ENCODE measurements around the gene ASNSD1.

The ASNSD1 gene

GRCh38 chr2:189661148-189661956 lies at the start of gene ASNSD1:
ASNSD1 (plus strand) TSS chr2:189661459; CDS start chr2:189666133, 4,674 bp downstream.
- peak; percentile 97 for DNase-seq (ENCODE audit: low read depth)

DNA sequence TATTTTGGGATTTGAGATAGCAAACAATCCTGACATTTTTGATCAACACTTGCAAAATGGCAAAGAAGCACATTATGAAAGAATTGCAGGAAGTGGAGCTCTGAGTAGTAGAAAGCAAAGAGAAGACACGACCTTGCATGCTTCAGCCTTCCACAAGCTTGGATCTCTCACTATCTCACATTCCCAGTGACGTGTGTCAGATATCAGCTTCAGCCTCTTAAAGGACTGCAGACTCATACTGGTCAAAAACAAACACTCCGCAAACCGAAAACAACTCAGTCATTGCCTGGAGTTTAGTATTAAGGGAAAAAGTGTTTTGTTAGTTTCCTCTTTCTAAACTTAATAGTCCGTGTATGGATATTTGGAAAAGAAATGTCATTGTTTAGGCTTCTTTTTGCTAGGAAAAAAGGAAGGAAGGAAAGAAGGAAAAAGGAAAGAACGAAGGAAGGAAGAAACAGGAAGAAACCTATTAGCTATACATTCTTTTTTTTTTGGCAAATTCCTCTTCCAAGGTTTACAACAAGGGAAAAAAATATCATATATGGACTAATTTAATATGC lies 48.1 kb upstream of the ASNSD1 start:
- DNase-seq (ENCODE audit: low read depth): no peak

- DNase-seq (ENCODE audit: low read depth): no peak
These were observed 47.4 kb upstream of the ASNSD1 start for GRCh38 chr2:189613650-189614420.

- no peak for DNase-seq (ENCODE audit: low read depth)
These were observed 46.7 kb upstream of the ASNSD1 start for GRCh38 chr2:189614585-189614984.

GRCh38 chr2:189618197-189618596 lies 43.1 kb upstream of the ASNSD1 start:
- no peak for DNase-seq (ENCODE audit: low read depth)

DNA sequence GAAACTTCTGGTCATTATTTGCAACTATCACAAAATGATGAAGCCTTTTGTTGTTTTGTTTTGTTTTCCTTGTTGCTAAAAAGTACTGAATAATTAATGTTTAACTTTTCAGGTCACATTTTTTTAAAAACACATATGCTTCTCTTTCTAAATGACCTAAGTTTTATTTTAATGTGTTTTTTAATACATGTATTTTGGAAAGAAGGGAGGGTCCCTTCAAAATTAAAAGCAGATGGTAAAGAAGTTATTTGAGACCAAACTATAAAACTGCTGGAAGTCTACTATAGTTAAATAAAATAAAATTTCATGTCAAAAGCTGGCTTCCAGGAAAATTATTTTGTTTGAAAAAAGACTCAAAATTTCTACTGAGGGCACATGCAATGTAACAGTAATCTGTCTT lies 39.5 kb upstream of the ASNSD1 start:
- no peak for DNase-seq (ENCODE audit: low read depth)

DNA sequence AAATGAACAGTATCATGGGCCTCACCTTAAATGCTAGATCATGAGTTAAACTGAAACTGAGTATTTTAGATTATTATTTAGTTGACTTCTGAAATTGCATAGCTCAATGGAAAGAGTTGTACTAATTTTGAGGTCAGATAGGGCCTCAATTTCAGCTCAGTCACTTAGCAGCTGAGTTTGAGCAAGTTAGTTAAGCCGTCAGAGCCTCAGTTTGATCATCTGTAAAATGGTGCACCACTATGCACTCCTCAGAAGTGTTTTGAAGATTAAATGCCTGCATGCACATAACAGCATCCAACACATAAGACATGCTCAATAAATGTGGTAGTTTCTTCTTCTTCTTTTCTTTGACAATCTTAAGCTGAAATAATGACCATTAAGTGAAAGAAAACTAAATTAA lies 38.2 kb upstream of the ASNSD1 start:
- no peak for DNase-seq (ENCODE audit: low read depth)

DNA sequence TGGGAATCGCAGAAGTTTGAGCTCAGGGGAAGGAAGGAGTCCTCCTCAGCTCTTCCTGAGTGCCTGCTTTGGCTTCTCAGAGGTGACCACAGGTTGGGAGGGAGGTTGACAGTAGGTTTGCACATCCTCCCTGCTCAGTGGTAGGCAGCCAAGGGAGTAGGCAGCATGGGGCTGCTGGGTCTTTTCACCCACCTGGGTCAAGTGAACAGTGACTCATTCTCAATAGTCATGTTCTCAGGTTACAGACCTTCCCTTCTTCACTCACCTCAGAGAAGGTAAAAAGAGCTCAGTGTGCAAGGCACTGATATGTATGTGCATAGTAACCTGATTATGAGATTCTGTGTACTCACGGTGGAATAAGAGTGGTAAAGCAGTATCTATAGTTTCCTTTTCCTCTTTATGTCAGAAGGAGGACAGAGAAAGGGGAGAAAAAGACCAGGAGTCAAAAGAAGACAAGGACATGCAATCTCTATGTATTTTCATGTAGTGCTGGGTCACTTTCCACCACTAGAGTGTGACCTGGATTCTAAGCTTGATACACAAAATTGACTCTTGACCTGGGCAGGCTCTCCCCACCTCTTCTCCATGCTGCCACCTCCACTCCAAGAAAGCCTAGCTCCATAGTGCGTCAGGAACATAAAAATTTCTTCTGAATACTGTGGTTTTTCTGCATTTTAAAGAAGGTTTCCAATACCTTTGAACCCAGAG lies 36.5 kb upstream of the ASNSD1 start:
- no peak for DNase-seq (ENCODE audit: low read depth)

DNA sequence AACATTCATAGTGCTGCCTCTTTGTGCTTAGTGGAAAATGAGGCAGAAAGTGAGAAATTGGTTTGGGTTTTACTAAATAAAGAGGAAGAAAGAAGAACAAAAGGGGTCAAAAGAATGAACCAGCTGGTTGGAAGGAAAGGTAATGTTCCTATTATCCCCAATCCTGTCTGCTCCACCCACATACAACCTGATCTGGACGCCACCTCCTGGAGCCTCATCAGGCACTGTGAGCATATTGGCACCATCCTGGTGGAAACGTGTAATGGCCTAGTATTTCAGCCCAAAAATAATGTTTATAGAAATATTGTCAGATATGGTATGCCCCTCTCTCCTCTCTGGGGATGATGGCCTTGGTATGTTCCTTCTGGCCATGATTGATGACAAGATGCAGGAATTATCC lies 35.6 kb upstream of the ASNSD1 start:
- DNase-seq (ENCODE audit: low read depth): no peak

DNA sequence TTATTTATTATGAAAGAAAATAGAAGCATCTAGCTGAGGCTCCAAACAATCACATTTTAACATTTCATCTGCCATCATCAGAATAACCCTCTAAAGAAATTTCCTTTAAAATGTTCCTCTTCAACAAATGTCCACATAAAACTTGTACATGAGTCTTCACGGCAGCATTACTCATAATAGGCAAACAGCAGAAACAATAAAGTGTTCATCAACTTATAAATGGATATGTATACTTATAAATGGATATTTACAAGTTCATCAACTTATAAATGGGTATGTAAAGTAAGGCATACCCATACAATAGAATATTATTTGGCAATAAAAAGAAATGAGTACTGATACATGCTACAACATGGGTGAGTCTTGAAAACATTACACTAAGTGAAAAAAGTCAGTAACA lies 33.5 kb upstream of the ASNSD1 start:
- DNase-seq (ENCODE audit: low read depth): no peak

DNA sequence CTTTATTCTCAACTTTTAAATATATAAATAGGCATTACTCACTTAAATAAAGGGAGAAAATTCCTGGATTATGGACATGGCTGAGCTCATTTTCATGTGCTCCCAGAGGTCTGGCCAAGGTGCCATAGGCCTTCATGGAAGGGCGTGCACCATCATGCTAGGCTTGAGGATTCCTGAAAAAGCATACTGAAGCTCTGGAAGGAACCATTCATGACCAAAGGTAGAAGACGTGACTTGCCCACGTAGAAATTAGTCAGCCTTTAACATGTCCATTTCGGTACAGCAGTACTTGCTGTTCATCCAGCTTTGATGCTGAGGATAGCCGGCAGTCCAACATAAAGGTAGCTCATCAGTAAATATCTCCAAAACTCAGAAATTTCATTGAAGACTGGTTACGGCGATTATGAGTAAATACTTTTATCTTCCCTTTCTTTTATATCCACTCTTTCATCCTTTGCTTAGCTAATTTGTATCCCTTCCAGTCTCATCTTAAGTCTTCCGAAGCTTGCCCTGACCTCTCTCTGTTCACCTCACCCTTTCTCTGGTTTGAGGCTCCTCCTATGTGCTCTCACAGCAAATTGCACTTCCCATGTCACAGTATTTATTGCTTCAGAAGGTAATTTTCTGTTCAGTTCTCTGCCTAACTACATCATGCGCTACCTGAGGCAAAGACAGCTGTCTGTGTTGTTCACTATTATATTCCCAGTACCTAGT lies 32.3 kb upstream of the ASNSD1 start:
- DNase-seq (ENCODE audit: low read depth): no peak

- DNase-seq (ENCODE audit: low read depth): no peak
These were observed 31.5 kb upstream of the ASNSD1 start for GRCh38 chr2:189629531-189630453.

DNA sequence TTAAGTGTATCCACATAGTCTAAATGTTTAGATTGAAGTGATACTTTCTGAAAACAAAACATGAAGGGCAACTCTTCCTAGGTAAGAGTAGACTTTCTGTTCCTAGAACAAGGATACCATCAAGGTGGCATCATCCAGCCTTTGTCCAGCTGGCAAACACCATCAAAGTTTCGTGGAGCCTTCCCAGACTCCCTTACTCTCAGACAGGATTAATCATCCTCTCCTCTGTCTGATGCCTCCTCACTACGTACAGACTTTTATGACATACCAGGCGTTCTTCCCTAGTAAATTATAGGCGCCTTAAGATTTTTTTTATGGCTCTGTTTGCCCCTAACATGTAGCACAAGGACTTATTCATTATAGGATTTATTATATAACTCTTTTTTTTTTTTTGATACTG lies 29.4 kb upstream of the ASNSD1 start:
- DNase-seq (ENCODE audit: low read depth): no peak

- no peak for DNase-seq (ENCODE audit: low read depth)
These were observed 27.9 kb upstream of the ASNSD1 start for GRCh38 chr2:189633392-189633811.

GRCh38 chr2:189635353-189635752 lies 25.9 kb upstream of the ASNSD1 start:
- DNase-seq (ENCODE audit: low read depth): no peak

GRCh38 chr2:189638301-189639006 lies 22.8 kb upstream of the ASNSD1 start:
- no peak for DNase-seq (ENCODE audit: low read depth)

- DNase-seq (ENCODE audit: low read depth): no peak
These were observed 22.2 kb upstream of the ASNSD1 start for GRCh38 chr2:189639007-189639609.

GRCh38 chr2:189641002-189641401 lies 20.3 kb upstream of the ASNSD1 start:
- no peak for DNase-seq (ENCODE audit: low read depth)

DNA sequence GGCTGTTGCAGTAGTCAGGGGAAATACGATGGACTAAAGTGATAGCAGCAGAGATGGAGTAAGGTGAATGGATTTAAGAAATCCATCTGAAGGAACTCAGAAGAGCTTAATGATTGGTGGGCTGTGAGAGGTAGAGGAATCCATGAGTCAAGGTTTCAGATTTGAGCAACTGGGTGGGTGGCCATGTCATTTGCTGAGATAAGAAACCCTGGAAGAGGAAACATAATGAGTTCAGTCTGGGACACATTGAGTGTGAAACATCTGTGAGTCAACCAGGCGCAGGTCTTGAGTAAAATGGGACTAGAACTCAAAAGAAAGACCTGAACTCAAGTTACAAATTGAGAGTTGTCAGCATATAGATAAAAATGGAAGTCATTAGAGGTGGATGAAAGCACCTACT lies 19.7 kb upstream of the ASNSD1 start:
- DNase-seq (ENCODE audit: low read depth): no peak

GRCh38 chr2:189646521-189646920 lies 14.7 kb upstream of the ASNSD1 start:
- no peak for DNase-seq (ENCODE audit: low read depth)
